Duodenal mucosa (tissue), 2 donors: Measurements from ENCODE around the gene RAB26.

Experiments
- H3K27ac ChIP-seq: one replicate; pipeline ENCODE4 v1.7.0; 2013; ENCODE audit warnings: low read depth, low read length
- H3K27me3 ChIP-seq, 2 donors: one replicate each; pipeline ENCODE4 v1.7.0; 2013; ENCODE audit warnings: low read length in 2 of 2, control low read depth in 1 of 2; ENCODE audit not compliant: insufficient read depth in 2 of 2, control insufficient read depth in 1 of 2
- H3K36me3 ChIP-seq, 2 donors: one replicate each; pipeline ENCODE4 v1.7.0; 2013; ENCODE audit warnings: low read length in 2 of 2, control low read depth in 1 of 2; ENCODE audit not compliant: insufficient read depth in 2 of 2, control insufficient read depth in 1 of 2
- H3K4me1 ChIP-seq, 2 donors: one replicate each; pipeline ENCODE4 v1.7.0; 2013; ENCODE audit warnings: low read length in 2 of 2, control low read depth in 1 of 2; ENCODE audit not compliant: insufficient read depth in 2 of 2, control insufficient read depth in 1 of 2
- H3K4me3 ChIP-seq, 2 donors: one replicate each; pipeline ENCODE4 v1.7.0; 2013; ENCODE audit warnings: low read length in 2 of 2, low read depth in 1 of 2
- H3K9ac ChIP-seq, 2 donors: one replicate each; pipeline ENCODE4 v1.7.0; 2013; ENCODE audit warnings: low read length in 2 of 2, low read depth in 1 of 2
- H3K9me3 ChIP-seq, 2 donors: one replicate each; pipeline ENCODE4 v1.7.0; 2013; ENCODE audit warnings: low read length in 2 of 2, control low read depth in 1 of 2; ENCODE audit not compliant: control insufficient read depth in 1 of 2

The RAB26 gene

GRCh38 chr16:2172688-2173335 is 24.4 kb downstream of the RAB26 start:
- Histone ChIP-seq H3K27ac (no peak overlapping the region), H3K9me3 (no peaks in the 10 kb centered on the region), H3K9ac (no peak overlapping the region), H3K4me1 (peaks cover 12 to 14% of the 10 kb centered on the region in 2 donors), H3K27me3 (no peaks in the 10 kb centered on the region), H3K36me3 (peaks cover 30 to 68% of the 10 kb centered on the region in 2 donors), H3K4me3 (no peak overlapping the region)

GRCh38 chr16:2173366-2173765 is 24.9 kb downstream of the RAB26 start:
- H3K9ac ChIP-seq, result no peak overlapping the region
- peaks cover 25 to 62% of the 10 kb centered on the region in 2 donors for H3K36me3 ChIP-seq
- H3K27ac ChIP-seq, result no peak overlapping the region
- H3K4me1 ChIP-seq, result peaks cover 9 to 11% of the 10 kb centered on the region in 2 donors
- no peaks in the 10 kb centered on the region for H3K9me3 ChIP-seq
- H3K4me3 ChIP-seq, result no peak overlapping the region
- H3K27me3 ChIP-seq, result no peaks in the 10 kb centered on the region

GRCh38 chr16:2173916-2174315 is 25.5 kb downstream of the RAB26 start:
- Histone ChIP-seq H3K9me3 (no peaks in the 10 kb centered on the region), H3K4me3 (no peak overlapping the region), H3K36me3 (peaks cover 25 to 60% of the 10 kb centered on the region in 2 donors), H3K4me1 (peaks cover 9 to 11% of the 10 kb centered on the region in 2 donors), H3K27me3 (no peaks in the 10 kb centered on the region), H3K9ac (no peak overlapping the region), H3K27ac (no peak overlapping the region)

- Histone ChIP-seq H3K27me3 (no peaks in the 10 kb centered on the region), H3K27ac (no peak overlapping the region), H3K9ac (no peak overlapping the region), H3K9me3 (no peaks in the 10 kb centered on the region), H3K36me3 (peaks cover 25 to 60% of the 10 kb centered on the region in 2 donors), H3K4me3 (no peak overlapping the region), H3K4me1 (peaks cover 9 to 11% of the 10 kb centered on the region in 2 donors)
Measured at GRCh38 chr16:2174396-2175131, 26.1 kb downstream of the RAB26 start.

GRCh38 chr16:2175454-2175853 is 27.0 kb downstream of the RAB26 start:
- Histone ChIP-seq H3K27ac (no peak overlapping the region), H3K4me3 (no peak overlapping the region), H3K9me3 (no peaks in the 10 kb centered on the region), H3K36me3 (peaks cover 25 to 59% of the 10 kb centered on the region in 2 donors), H3K9ac (no peak overlapping the region), H3K4me1 (peaks cover 9 to 11% of the 10 kb centered on the region in 2 donors), H3K27me3 (no peaks in the 10 kb centered on the region)

- Histone ChIP-seq H3K9ac (no peak overlapping the region), H3K27me3 (no peaks in the 10 kb centered on the region), H3K4me1 (peaks cover 9 to 11% of the 10 kb centered on the region in 2 donors), H3K9me3 (no peaks in the 10 kb centered on the region), H3K4me3 (no peak overlapping the region), H3K27ac (no peak overlapping the region), H3K36me3 (peaks cover 25 to 56% of the 10 kb centered on the region in 2 donors)
Measured at GRCh38 chr16:2176047-2176446, 27.6 kb downstream of the RAB26 start.

GRCh38 chr16:2177101-2177500 is 28.7 kb downstream of the RAB26 start:
- Histone ChIP-seq H3K27ac (no peak overlapping the region), H3K4me1 (peaks cover 0 to 1% of the 10 kb centered on the region in 2 donors), H3K27me3 (no peaks in the 10 kb centered on the region), H3K9me3 (no peaks in the 10 kb centered on the region), H3K4me3 (no peak overlapping the region), H3K9ac (no peak overlapping the region), H3K36me3 (peaks cover 25 to 46% of the 10 kb centered on the region in 2 donors)

- H3K4me3 ChIP-seq, result no peak overlapping the region
- H3K27me3 ChIP-seq, result no peaks in the 10 kb centered on the region
- H3K4me1 ChIP-seq, result no peaks in the 10 kb centered on the region
- H3K9ac ChIP-seq, result no peak overlapping the region
- H3K9me3 ChIP-seq, result no peaks in the 10 kb centered on the region
- no peak overlapping the region for H3K27ac ChIP-seq
- peaks cover 25 to 45% of the 10 kb centered on the region in 2 donors for H3K36me3 ChIP-seq
Measured at GRCh38 chr16:2177561-2177960, 29.1 kb downstream of the RAB26 start.

GRCh38 chr16:2178321-2179106 is 30.1 kb downstream of the RAB26 start:
- H3K27me3 ChIP-seq, result no peaks in the 10 kb centered on the region
- no peaks in the 10 kb centered on the region for H3K4me1 ChIP-seq
- no peaks in the 10 kb centered on the region for H3K9me3 ChIP-seq
- H3K4me3 ChIP-seq, result no peak overlapping the region
- H3K9ac ChIP-seq, result no peak overlapping the region
- H3K36me3 ChIP-seq, result peaks cover 25 to 39% of the 10 kb centered on the region in 2 donors
- H3K27ac ChIP-seq, result no peak overlapping the region

GRCh38 chr16:2179107-2179501 is 30.7 kb downstream of the RAB26 start:
- H3K27ac ChIP-seq, result no peak overlapping the region

More at GRCh38 chr16:2179107-2179501, 30.7 kb downstream of the RAB26 start:
- H3K9me3 ChIP-seq, result no peaks in the 10 kb centered on the region
- peaks cover 22 to 34% of the 10 kb centered on the region in 2 donors for H3K36me3 ChIP-seq
- no peaks in the 10 kb centered on the region for H3K4me1 ChIP-seq
- H3K4me3 ChIP-seq, result no peak overlapping the region
- H3K9ac ChIP-seq, result no peak overlapping the region
- peaks cover 0 to under 1% of the 10 kb centered on the region in 2 donors for H3K27me3 ChIP-seq
